Hepatocyte (in vitro differentiated cells): ENCODE results near the gene CPN2. TPM values are rescaled to one million over a fixed set of nuclear protein-coding genes. Genes with fewer than 3 reads are reported as not detected.

Experiments used
- DNase-seq: peaks from one replicate; pipeline ENCODE4 v3.0.0-alpha.2; 2016; ENCODE audit warnings: low spot score
- H2AFZ ChIP-seq: fragments of 200-600 bp; sonication (generic); 2 replicates; pipeline ENCODE4 v1.6.0; 2016; ENCODE audit warnings: antibody characterized with exemption, mild to moderate bottlenecking
- H3K27ac ChIP-seq: fragments of 200-600 bp; sonication (generic); 2 replicates; pipeline ENCODE4 v1.5.1; 2016; ENCODE audit warnings: mild to moderate bottlenecking
- H3K27me3 ChIP-seq: fragments of 200-600 bp; sonication (generic); 2 replicates; pipeline ENCODE4 v1.6.1; 2016
- H3K36me3 ChIP-seq: fragments of 200-600 bp; sonication (generic); replicated peaks from 2 replicates; pipeline ENCODE4 v1.5.1; 2016; ENCODE audit warnings: low read depth; ENCODE audit not compliant: insufficient read depth
- H3K4me1 ChIP-seq: fragments of 200-600 bp; sonication (generic); 2 replicates; pipeline ENCODE4 v1.5.1; 2016; ENCODE audit warnings: mild to moderate bottlenecking, moderate library complexity; ENCODE audit not compliant: insufficient read depth
- H3K4me2 ChIP-seq: fragments of 200-600 bp; sonication (generic); 2 replicates; pipeline ENCODE4 v1.6.0; 2016
- H3K4me3 ChIP-seq: fragments of 200-600 bp; sonication (generic); 2 replicates; pipeline ENCODE4 v1.5.1; 2016; ENCODE audit warnings: mild to moderate bottlenecking
- H3K79me2 ChIP-seq: fragments of 200-600 bp; sonication (generic); 2 replicates; pipeline ENCODE4 v1.6.0; 2017; ENCODE audit warnings: mild to moderate bottlenecking
- H3K9me2 ChIP-seq: fragments of 200-600 bp; sonication (generic); replicated peaks from 2 replicates; pipeline ENCODE4 v1.6.0; 2017; ENCODE audit warnings: mild to moderate bottlenecking; ENCODE audit not compliant: insufficient read depth
- H3K9me3 ChIP-seq: fragments of 200-600 bp; sonication (generic); 2 replicates; pipeline ENCODE4 v1.5.1; 2016; ENCODE audit warnings: low read depth, mild to moderate bottlenecking
- H4K20me1 ChIP-seq: fragments of 200-600 bp; sonication (generic); 2 replicates; pipeline ENCODE4 v1.6.0; 2016; ENCODE audit warnings: mild to moderate bottlenecking; ENCODE audit not compliant: insufficient read depth, poor library complexity, severe bottlenecking
- EZH2 ChIP-seq: fragments of 200-600 bp; sonication (generic); IDR thresholded peaks from 2 replicates; pipeline ENCODE4 v1.6.1; 2016; ENCODE audit warnings: antibody characterized with exemption, mild to moderate bottlenecking, borderline replicate concordance
- EZH2phosphoT487 ChIP-seq: fragments of 200-600 bp; sonication (generic); IDR thresholded peaks from one replicate; pipeline ENCODE4 v1.6.1; 2018; ENCODE audit warnings: antibody characterized with exemption, mild to moderate bottlenecking, low read depth, moderate library complexity; ENCODE audit not compliant: unreplicated experiment, severe bottlenecking
- WGBS: methylation state at CpG from one replicate; pipeline ENCODE4 v1.1.6; 2016; ENCODE audit warnings: low lambda C conversion rate; ENCODE audit errors: missing lambda C conversion rate; 5-methylcytosine and 5-hydroxymethylcytosine counted together
- polyA plus RNA-seq: library from polyadenylated mRNA; unstranded; fragments of >200 nt; fragmentation: Nextera tagmentation; extraction: Ambion mirVana; gene quantifications from 2 replicates; pipeline ENCODE4 v1.2.1, GENCODE V29; 2016
- total RNA-seq: library from RNA; depleted of rRNA; stranded (reverse); fragments of >200 nt; gene quantifications from 2 replicates; pipeline ENCODE4 v1.2.3, GENCODE V29; 2014
- TF ChIP-seq, protein P1 (sequence below): fragments of 200-600 bp; sonication (generic); IDR thresholded peaks from 2 replicates; pipeline ENCODE4 v1.5.1; 2016; ENCODE audit warnings: antibody characterized with exemption, mild to moderate bottlenecking; ENCODE audit not compliant: poor library complexity

The CPN2 gene
- total and polyA plus RNA-seq, 2 experiments from 2014 or later = 3.3 to 4.6 TPM

DNA sequence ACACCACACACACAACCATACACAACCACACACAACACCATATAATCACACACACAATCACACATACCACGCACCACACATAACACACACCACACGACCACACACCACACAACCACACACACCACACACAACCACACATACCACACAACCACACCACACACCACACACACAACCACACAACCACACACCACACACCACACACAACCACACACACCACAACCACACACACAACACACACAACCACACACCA is 24.2 kb downstream of the CPN2 start:
- no peak for DNase-seq
- H2AFZ ChIP-seq = no peak overlapping the region

DNA sequence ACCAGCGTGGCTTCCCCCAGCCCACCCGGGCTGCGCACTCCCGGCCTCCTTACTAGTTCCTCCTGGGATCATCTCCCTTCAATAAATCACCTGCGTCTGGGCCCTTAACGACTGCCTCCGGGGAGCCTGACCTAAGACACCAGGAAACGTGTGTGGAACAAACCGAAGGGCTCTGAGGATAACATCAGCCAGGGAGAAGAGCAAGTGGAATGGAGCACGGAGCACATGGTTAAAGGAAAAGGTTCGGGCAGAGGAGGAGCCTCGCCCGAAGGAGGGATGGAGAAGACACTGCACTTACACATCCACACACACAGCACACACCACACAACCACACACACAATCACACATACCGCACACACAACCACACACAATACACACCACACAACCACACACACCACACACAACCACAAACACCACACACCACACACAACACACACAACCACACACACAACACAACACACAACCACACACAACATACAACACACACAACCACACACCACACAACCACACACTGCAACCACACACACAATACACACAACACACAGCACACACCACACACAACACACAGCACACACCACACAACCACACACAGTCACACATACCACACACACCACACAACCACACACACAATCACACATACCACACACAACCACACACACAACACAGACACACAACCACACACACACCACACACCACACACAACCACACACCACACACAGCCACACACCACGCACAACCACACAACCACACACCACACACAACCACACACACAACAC is 24.7 kb downstream of the CPN2 start:
- Histone ChIP-seq H3K9me2 (no peaks in the 10 kb centered on the region), H3K27me3 (no peaks in the 10 kb centered on the region), H3K27ac (no peak overlapping the region), H3K9me3 (no peaks in the 10 kb centered on the region), H3K36me3 (no peaks in the 10 kb centered on the region), H3K4me3 (no peak overlapping the region), H3K4me2 (no peak overlapping the region), H4K20me1 (no peaks in the 10 kb centered on the region), H2AFZ (no peak overlapping the region), H3K79me2 (no peaks in the 10 kb centered on the region), H3K4me1 (peaks cover 25% of the 10 kb centered on the region)
- WGBS = 56% methylated on average over 15 of the region's 15 CpGs
- TF ChIP-seq, protein P1, sequence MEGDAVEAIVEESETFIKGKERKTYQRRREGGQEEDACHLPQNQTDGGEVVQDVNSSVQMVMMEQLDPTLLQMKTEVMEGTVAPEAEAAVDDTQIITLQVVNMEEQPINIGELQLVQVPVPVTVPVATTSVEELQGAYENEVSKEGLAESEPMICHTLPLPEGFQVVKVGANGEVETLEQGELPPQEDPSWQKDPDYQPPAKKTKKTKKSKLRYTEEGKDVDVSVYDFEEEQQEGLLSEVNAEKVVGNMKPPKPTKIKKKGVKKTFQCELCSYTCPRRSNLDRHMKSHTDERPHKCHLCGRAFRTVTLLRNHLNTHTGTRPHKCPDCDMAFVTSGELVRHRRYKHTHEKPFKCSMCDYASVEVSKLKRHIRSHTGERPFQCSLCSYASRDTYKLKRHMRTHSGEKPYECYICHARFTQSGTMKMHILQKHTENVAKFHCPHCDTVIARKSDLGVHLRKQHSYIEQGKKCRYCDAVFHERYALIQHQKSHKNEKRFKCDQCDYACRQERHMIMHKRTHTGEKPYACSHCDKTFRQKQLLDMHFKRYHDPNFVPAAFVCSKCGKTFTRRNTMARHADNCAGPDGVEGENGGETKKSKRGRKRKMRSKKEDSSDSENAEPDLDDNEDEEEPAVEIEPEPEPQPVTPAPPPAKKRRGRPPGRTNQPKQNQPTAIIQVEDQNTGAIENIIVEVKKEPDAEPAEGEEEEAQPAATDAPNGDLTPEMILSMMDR = no peak
- TF ChIP-seq EZH2phosphoT487 = no peak
- no peak for TF ChIP-seq EZH2
- DNase-seq = no peak

More for the DNA sequence above, 24.2 kb downstream of the CPN2 start:
- Histone ChIP-seq H3K4me2 (no peak overlapping the region), H3K9me3 (no peaks in the 10 kb centered on the region), H3K27ac (no peak overlapping the region), H3K4me1 (peaks cover 21% of the 10 kb centered on the region), H3K36me3 (no peaks in the 10 kb centered on the region), H3K9me2 (no peaks in the 10 kb centered on the region), H3K4me3 (no peak overlapping the region), H3K27me3 (no peaks in the 10 kb centered on the region), H4K20me1 (no peaks in the 10 kb centered on the region), H3K79me2 (no peaks in the 10 kb centered on the region)
- TF ChIP-seq EZH2phosphoT487 (no peak), EZH2 (no peak)
- TF ChIP-seq, protein P1 = no peak
- WGBS = 80% methylated on average over 1 of the region's 2 CpGs

DNA sequence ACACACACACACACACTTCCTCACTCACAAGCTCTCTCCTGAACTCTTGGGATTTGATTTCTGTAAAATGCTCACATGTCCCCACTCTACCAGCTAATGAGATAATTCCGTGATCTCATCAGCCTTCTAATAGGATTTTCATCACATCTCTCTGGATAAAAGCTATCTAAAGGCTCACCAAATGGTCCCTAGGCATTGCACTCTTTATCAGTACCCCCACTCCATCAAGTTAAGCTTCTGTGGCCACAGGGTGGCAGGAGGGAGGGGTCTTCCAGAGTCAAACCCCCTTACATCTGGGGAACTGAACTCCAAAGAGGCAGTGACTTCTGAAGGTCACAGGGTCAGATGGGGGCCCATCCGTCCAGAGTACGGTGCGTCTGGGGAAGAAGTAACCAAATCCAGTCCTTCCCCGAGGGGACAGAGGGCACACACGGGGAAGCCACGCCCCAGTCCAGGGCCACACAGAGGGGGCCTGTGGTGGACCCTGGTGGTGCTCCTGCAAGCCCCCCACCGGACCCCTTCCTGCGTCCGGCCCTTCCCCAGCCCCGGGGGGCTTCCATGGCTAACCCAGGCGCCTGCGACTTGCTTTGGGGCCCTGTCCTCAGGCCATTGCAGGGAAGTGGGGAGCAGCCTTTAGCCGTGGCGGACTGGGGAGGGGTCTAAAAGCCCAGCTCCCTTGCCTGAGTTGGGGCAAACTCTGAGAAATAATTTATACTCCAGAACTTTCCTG is 25.5 kb downstream of the CPN2 start:
- Histone ChIP-seq H3K36me3 (no peaks in the 10 kb centered on the region), H3K4me3 (no peak overlapping the region), H3K9me3 (no peaks in the 10 kb centered on the region), H4K20me1 (no peaks in the 10 kb centered on the region), H3K4me1 (peaks cover 25% of the 10 kb centered on the region), H3K27ac (no peak overlapping the region), H3K4me2 (no peak overlapping the region), H2AFZ (no peak overlapping the region), H3K79me2 (no peaks in the 10 kb centered on the region), H3K9me2 (no peaks in the 10 kb centered on the region), H3K27me3 (no peaks in the 10 kb centered on the region)
- no peak for TF ChIP-seq EZH2phosphoT487
- no peak for TF ChIP-seq EZH2
- TF ChIP-seq, protein P1 = no peak
- 79% methylated on average over 15 of the region's 15 CpGs for WGBS
- no peak for DNase-seq
